SU-DHL-6 (cell line): ENCODE measurements around the gene BMP2K.

Source experiments
- CTCF ChIP-seq: fragments of 200-600 bp; sonication (generic); IDR thresholded peaks from one replicate; pipeline ENCODE4 v1.5.1; 2017; ENCODE audit warnings: antibody characterized with exemption, mild to moderate bottlenecking, low read length, moderate library complexity; ENCODE audit not compliant: insufficient read depth, poor library complexity, severe bottlenecking
- EZH2phosphoT487 ChIP-seq: fragments of 200-600 bp; sonication (generic), shearing (Covaris generic); conservative IDR thresholded peaks from 2 replicates; pipeline ENCODE4 v1.6.1; 2018; ENCODE audit warnings: mild to moderate bottlenecking, antibody characterized with exemption, low read length, moderate library complexity, mixed read lengths

GRCh38 chr4:78824001-78824400, 47.9 kb downstream of the BMP2K start:
- TF ChIP-seq EZH2phosphoT487 = no peak
- no peak for TF ChIP-seq CTCF
